ENCODE results near the gene TMEM88. TPM values are rescaled to one million over a fixed set of nuclear protein-coding genes. Genes with fewer than 3 reads are reported as not detected.

TMEM88 gene
- total RNA-seq, 1 experiment from 2014 or later = 2.8 TPM

GRCh38 chr17:7840875-7841274 is 14.0 kb upstream of the TMEM88 start:
- no peak for ATAC-seq
- no peaks in the 10 kb centered on the region for H4K20me1 ChIP-seq (ENCODE audit: insufficient read depth)
- H3K4me2 ChIP-seq (ENCODE audit: low read length) = peak overlapping the region; percentile 99
- no peak for TF ChIP-seq SP1 (IDR thresholded peaks at IDR 0.05; ENCODE audit: low read depth)
- TF ChIP-seq SIN3A (IDR thresholded peaks at IDR 0.05; ENCODE audit: low read depth) = no peak
- no peak for TF ChIP-seq RAD21 (IDR thresholded peaks at IDR 0.05; ENCODE audit: low read depth)
- TF ChIP-seq JUND (IDR thresholded peaks at IDR 0.05) = no peak
- TF ChIP-seq CEBPB (IDR thresholded peaks at IDR 0.05; ENCODE audit: low read depth) = no peak
- no peak for TF ChIP-seq ZFX (IDR thresholded peaks at IDR 0.05)
- TF ChIP-seq, protein P1, sequence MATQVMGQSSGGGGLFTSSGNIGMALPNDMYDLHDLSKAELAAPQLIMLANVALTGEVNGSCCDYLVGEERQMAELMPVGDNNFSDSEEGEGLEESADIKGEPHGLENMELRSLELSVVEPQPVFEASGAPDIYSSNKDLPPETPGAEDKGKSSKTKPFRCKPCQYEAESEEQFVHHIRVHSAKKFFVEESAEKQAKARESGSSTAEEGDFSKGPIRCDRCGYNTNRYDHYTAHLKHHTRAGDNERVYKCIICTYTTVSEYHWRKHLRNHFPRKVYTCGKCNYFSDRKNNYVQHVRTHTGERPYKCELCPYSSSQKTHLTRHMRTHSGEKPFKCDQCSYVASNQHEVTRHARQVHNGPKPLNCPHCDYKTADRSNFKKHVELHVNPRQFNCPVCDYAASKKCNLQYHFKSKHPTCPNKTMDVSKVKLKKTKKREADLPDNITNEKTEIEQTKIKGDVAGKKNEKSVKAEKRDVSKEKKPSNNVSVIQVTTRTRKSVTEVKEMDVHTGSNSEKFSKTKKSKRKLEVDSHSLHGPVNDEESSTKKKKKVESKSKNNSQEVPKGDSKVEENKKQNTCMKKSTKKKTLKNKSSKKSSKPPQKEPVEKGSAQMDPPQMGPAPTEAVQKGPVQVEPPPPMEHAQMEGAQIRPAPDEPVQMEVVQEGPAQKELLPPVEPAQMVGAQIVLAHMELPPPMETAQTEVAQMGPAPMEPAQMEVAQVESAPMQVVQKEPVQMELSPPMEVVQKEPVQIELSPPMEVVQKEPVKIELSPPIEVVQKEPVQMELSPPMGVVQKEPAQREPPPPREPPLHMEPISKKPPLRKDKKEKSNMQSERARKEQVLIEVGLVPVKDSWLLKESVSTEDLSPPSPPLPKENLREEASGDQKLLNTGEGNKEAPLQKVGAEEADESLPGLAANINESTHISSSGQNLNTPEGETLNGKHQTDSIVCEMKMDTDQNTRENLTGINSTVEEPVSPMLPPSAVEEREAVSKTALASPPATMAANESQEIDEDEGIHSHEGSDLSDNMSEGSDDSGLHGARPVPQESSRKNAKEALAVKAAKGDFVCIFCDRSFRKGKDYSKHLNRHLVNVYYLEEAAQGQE (IDR thresholded peaks at IDR 0.05; ENCODE audit: low read depth) = no peak
- TF ChIP-seq SRF (IDR thresholded peaks at IDR 0.05; ENCODE audit: low read depth) = no peak
- no peak for TF ChIP-seq POLR2A (IDR thresholded peaks at IDR 0.05; ENCODE audit: borderline replicate concordance, extremely low read depth, insufficient read depth, insufficient read length)
- TF ChIP-seq TCF7L2 (IDR thresholded peaks at IDR 0.05; ENCODE audit: borderline replicate concordance, extremely low read depth, insufficient read depth, insufficient read length) = no peak
- TF ChIP-seq YY1 (IDR thresholded peaks at IDR 0.05; ENCODE audit: extremely low read depth, insufficient replicate concordance, low read depth, low read length) = no peak
- no peaks in the 10 kb centered on the region for H3K27me3 ChIP-seq (ENCODE audit: insufficient read depth, low read length)
- BruUV-seq (replicated peaks) = TSS peak; percentile 51
- peak overlapping the region; percentile 97 for H3K27ac ChIP-seq (ENCODE audit: low read depth, low read length)
- H3K9ac ChIP-seq (ENCODE audit: low read length) = peak overlapping the region; percentile 99
- H3K4me1 ChIP-seq (ENCODE audit: control insufficient read depth in 1 of 2, insufficient read depth in 2 of 2, low read length in 2 of 2) = peaks cover 41 to 69% of the 10 kb centered on the region in 2 experiments
- CTCF ChIA-PET = interaction anchor here (1.0 kb wide), 2 partner anchors 16 to 148 kb away, joined by 3 read pairs; partner anchors contain the start of gene NAA38
- RAD21 ChIA-PET (ENCODE audit: low non-redundant PET in 1 of 2, low total read pairs in 2 of 2, uncharacterized antibody in 2 of 2, unreplicated experiment in 2 of 2) = no interaction called here
- DNase-seq (ENCODE audit: low read depth, low spot score) = no peak
- peaks cover 59% of the 10 kb centered on the region for H3K79me2 ChIP-seq (ENCODE audit: insufficient read depth, low read length)
- H3K9me3 ChIP-seq (ENCODE audit: control insufficient read depth in 1 of 2, insufficient read depth in 1 of 2, low read depth in 1 of 2, low read length in 2 of 2) = no peaks in the 10 kb centered on the region
- H3K4me3 ChIP-seq (replicated peaks in 1 of 2; ENCODE audit: low read depth in 1 of 2, low read length in 2 of 2) = peak overlapping the region; percentile 92 to 94
- intact Hi-C loops (cut with micrococcal nuclease) = loop anchor here (5.0 kb wide), 1 partner anchor 99 kb away; no protein-coding TSS in a partner anchor
- H2AFZ ChIP-seq (ENCODE audit: low read depth, low read length, poor library complexity, severe bottlenecking) = no peak overlapping the region
- H3K36me3 ChIP-seq (ENCODE audit: control insufficient read depth in 1 of 2, insufficient read depth in 2 of 2, low read length in 2 of 2) = peaks cover 0 to 3% of the 10 kb centered on the region in 2 experiments; a peak in 2 of 4 replicates
- POLR2A ChIA-PET = interaction anchor here (1.8 kb wide), 1 partner anchor 16 kb away, joined by 15 read pairs; the partner anchor contains the start of gene NAA38
- H3K9me2 ChIP-seq (ENCODE audit: insufficient read depth) = no peaks in the 10 kb centered on the region

Measured in HCT116 (cell line).